NCI-H2081 (cell line): Measurements from ENCODE around the gene OGT.
"Not testable (repeated sequence)": the region's sequence is repeated elsewhere in the genome, so short reads cannot be mapped to it uniquely, and the experiment has no call there.

Experiments used
- DNase-seq, 2 experiments: peaks; one replicate each; lab custom pipeline; 2025; lab: John Stamatoyannopoulos, UW

Gene OGT

GRCh38 chrX:71532753-71533425, at the start of gene OGT:
Gene OGT, plus strand, starts transcription at chrX:71533104. Its CDS starts 196 bp downstream, at chrX:71533300.
- peak; percentile 94 to 98 for DNase-seq

GRCh38 chrX:71487814-71488213, 45.1 kb upstream of the OGT start:
- DNase-seq, result no peak

- no peak for DNase-seq
Observed at GRCh38 chrX:71489540-71489939, 43.4 kb upstream of the OGT start.

DNA sequence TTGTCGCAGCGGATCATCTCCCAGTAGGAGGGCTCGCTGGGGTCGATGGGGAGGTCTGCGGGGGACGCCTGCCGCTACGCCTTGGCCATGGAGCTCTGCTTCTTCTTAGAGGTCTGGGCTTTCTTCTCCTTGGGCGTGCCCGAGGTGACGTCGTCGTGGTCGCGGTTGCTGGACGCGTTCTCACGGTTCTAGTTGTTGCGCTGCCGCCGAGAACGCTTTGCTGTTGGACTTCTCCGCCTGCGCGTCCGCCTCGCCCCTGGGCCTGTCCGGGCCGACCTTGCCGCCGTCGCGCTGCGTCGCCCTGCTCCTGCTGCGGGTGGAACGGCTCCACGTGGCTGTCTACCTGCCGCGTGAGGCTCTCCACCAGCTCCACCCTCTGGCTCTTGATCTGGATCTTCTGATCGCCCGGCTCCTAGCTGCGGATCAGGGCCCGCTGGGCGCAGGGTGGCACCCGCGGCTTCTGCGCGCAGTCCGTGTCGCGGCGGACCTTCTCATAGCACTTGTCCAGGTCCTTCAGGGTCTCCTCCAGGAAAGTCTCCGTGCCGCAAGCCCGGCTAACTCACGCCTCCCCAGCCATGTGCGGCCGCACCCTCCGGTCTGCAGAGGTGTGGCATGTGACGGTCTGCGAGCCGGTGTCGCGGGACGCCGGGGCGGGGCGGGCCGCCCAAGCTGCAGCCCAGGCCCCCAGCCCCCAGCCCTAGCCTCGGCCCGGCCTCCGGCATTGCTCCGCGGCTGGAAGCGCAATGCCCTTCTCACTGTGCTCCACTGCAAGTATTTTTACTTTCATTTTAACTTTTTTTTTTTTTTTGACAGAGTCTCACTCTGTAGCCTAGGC, 40.5 kb upstream of the OGT start:
- DNase-seq, result no peak

GRCh38 chrX:71493111-71493613, 39.7 kb upstream of the OGT start:
- DNase-seq, result no peak

- DNase-seq, result not testable (repeated sequence)
Observed at GRCh38 chrX:71495979-71496378, 36.9 kb upstream of the OGT start.

DNA sequence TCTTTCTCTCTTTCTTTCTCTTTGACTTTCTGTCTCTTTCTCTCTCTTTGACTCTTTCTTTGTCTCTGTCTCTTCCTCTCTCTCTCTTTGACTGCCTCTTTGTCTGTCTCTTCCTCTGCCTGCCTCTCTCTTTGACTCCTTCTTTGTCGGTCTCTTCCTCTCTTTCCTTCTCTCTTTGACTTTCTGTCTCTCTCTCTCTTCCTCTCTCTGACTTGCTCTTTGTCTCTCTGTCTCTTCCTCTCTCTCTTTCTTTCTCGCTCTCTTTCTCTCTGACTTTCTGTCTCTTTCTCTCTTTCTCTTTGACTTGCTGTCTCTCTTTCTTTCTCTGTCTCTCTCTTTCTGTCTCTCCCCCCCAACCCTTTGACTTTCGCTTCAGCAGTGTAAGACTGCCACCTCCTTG, 36.4 kb upstream of the OGT start:
- no peak for DNase-seq

DNA sequence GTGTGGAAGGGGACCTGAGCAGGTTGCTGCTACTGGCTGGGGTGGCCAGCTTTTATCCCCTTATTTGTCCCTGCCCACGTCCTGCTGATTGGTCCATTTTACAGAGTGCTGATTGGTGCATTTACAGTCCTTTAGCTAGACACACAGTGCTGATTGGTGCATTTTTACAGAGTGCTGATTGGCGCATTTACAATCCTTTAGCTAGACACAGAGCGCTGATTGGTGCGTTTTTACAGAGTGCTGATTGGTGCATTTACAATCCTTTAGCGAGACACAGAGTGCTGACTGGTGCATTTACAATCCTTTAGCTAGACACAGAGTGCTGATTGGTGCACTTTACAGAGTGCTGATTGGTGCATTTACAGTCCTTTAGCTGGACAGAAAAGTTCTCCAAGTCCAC, 30.8 kb upstream of the OGT start:
- not testable (repeated sequence) for DNase-seq

DNA sequence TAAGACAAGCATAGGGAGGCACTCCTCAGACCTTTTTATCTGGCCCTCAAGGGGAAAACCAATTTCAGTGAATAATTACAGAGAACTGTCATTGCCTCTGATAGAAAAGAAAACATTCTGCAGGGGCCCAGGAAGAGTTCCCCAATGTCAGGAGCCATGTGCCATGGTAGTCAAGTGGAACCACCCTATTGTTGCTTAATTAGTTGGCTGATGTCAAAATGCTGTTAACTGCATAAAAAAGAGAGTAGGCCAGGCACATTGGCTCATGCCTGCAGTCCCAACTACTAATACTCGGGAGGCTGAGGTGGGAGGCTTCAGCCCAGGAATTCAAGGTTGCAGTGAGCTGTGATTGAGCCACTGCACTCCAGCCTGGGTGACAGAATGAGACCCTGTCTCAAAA, 28.6 kb upstream of the OGT start:
- no peak for DNase-seq

GRCh38 chrX:71509289-71509688, 23.6 kb upstream of the OGT start:
- DNase-seq, result no peak

GRCh38 chrX:71510161-71510560, 22.7 kb upstream of the OGT start:
- no peak for DNase-seq

DNA sequence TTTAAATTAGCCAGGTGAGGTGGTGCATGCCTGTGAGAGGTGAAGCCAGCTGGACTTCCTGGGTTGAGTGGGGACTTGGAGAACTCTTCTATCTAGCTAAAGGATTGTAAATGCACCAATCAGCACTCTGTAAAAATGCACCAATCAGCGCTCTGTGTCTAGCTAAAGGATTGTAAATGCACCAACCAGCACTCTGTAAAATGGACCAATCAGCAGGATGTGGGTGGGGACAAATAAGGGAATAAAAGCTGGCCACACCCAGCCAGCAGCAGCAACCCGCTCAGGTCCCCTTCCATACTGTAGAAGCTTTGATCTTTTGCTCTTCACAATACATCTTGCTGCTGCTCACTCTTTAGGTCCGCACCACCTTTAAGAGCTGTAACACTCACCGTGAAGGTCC, 19.2 kb upstream of the OGT start:
- DNase-seq, result not testable (repeated sequence)

GRCh38 chrX:71514367-71515037, 18.4 kb upstream of the OGT start:
- no peak for DNase-seq

- no peak for DNase-seq
Observed at GRCh38 chrX:71515038-71515396, 17.9 kb upstream of the OGT start.

- no peak for DNase-seq
Observed at GRCh38 chrX:71525316-71525715, 7.6 kb upstream of the OGT start.

DNA sequence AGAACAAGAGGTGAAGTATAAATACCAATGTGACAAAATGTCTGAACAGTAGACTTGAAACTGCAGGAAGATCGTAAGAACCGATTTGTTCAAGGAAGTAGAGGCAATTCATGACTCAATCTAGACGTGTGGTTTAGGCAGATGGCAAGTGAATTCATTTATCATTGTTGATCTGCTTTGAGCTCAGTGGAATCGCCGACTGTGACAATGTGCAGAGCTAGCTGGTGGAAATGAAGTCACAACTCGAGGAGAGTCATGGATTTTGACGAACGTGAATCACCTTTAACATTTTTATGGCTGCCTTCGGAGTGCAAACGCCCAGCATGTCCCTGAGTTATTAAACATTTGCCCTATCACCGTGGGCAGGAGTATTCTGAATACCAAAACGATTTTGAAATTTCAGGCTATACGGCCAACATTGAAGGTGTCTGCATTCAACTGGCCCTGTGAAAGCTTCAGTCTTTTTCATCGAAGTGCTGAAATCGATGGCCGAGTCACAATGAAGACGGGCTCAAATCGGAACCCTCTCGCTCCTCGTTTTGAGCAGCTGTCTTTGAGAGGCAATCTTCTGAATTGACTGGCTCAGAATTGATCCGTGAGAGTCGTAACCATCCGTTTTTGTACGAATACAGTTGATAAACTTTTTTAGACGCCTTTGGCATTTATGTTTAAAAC, 689 bp upstream of the OGT start:
- DNase-seq, result peak in 1 of 2 experiments; percentile 17

DNA sequence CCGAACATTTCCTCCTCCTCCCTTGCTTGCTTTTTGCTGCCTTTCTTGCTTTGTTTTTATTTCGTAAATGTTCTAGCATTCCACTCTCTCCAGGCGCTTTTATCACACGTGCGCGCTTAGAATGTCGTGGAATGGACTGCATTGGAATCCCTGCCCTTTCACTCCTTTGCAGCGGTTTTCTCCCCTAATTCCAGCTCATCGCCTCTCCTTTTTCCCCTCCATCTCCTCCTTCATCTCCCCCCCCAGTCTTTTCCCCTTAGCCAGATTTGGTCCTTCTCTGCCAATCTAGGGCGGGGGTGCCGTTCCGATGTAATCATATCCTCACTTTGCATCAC, 579 bp downstream of the OGT start:
- DNase-seq, result no peak

GRCh38 chrX:71533851-71534561, 1.1 kb downstream of the OGT start:
- DNase-seq, result peak; percentile 25 to 52

- DNase-seq, result no peak
Observed at GRCh38 chrX:71534773-71535544, 2.1 kb downstream of the OGT start.

- DNase-seq, result no peak
Observed at GRCh38 chrX:71536285-71536684, 3.4 kb downstream of the OGT start.

DNA sequence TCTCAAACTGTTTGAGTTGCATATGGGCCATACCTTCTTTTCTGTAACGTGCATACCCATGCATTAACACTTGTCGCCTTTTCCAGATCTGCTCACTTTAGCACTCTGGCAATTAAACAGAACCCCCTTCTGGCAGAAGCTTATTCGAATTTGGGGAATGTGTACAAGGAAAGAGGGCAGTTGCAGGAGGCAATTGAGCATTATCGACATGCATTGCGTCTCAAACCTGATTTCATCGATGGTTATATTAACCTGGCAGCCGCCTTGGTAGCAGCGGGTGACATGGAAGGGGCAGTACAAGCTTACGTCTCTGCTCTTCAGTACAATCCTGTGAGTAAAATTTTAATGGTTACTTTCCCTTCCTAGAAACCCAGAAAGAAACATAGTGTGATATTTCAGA, 4.8 kb downstream of the OGT start:
- DNase-seq, result no peak
